GM19468 (cell line): Measurements from ENCODE around the gene GOSR2.
"Not testable (repeated sequence)": the region's sequence is repeated elsewhere in the genome, so short reads cannot be mapped to it uniquely, and the experiment has no call there.

Experiments
- ATAC-seq: cut with Tn5 transposase; IDR thresholded peaks from one replicate; pipeline ENCODE4 v1.9.1; 2021; ENCODE audit warnings: mild to moderate bottlenecking, moderate library complexity, moderate number of reproducible peaks; ENCODE audit not compliant: unreplicated experiment; ENCODE audit errors: extremely low read depth

The GOSR2 gene

DNA sequence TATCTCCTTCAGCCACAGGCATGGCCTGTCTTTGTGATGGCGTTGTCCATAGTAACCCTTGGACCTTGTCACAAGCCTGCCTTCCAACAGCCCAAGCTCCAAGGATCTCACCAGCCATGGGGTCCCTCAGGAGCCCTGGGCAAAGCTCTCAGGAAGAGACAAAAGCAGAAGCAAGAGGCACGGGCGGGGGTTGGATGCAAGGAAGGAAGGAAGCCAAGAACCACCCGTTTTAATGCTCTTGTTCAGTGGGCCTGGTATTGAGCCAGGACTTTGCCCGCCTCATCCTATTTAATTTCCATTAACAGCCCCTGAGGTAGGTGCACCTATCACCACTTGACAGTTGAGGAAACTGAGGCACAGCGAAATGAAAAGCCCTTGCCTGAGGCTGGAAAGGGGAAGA, 32.3 kb upstream of the GOSR2 start:
- ATAC-seq: no peak

DNA sequence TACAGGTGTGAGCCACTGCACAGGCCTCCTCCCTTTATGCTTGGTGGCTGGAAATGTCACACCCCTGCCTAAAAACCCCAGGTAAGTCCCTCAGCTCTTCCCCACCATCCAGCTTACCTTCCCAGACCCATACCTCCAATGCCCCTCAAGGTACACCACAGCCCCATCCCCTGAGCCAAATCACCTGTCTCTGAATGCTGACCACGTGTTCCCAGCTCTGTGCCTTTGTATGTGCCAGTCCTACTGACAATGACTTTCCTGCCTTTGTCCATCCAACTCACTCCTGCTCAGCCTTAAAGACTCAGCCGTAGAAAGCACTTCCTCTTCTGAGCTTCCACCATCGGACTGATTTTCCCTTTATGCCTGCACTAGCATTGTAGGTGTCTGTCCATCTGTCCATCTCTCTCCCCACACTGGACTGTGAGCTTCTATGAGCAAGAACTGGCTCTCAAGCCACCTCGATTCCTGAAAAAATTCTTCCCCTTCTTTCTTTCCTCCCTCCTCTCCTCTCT, 30.7 kb upstream of the GOSR2 start:
- ATAC-seq: no peak

DNA sequence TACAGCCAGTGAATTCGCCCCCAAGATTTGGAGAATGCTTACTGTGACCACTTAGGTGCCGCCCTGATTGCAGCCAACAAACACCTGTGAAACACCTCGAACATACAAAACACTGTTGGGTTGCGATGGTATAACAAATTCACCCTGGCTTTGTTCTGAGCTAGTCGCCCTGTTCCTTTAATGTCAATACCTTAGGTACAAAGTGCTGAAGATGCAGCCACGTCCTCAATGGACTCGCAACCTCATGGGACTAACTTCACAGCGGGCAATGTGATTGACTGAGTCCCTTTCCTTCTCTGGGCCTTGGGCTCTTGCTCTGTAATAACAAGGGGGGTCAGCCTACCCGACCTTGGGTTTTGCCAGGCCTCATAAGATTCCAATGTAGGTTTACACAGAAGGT, 28.9 kb upstream of the GOSR2 start:
- ATAC-seq: no peak

DNA sequence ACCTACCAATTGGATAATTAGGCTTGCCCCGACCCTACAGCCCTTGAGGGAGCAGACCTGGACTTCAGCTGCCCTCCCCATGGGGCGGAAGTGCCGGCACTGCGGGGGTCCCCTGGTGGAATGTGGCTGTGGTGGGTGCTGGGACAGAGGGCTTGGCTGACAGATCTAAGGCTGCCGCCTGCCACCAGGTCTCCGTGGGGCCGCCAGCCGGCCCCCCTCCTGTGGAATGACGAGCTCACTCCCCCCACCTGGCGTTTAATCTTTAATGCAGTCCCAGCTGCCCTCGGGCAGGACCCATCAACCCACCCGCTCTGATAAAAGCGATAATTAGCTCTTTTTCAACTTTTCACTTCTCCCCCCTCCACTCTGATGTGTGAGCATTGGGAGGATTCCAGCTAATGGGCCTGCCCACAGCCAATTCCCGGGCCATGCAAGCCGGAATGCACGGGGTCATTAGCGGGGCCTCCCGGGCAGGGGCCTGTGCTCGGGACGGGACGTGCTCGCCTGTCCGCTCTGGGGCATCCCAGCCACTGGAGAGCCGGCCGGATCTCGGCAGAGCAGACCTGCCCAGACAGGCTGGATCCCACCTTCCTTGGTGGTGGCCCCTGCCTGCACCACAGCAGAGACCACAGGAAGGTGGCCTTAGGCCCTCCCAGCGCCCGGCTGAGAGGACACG, 28.3 kb upstream of the GOSR2 start:
- ATAC-seq: no peak

DNA sequence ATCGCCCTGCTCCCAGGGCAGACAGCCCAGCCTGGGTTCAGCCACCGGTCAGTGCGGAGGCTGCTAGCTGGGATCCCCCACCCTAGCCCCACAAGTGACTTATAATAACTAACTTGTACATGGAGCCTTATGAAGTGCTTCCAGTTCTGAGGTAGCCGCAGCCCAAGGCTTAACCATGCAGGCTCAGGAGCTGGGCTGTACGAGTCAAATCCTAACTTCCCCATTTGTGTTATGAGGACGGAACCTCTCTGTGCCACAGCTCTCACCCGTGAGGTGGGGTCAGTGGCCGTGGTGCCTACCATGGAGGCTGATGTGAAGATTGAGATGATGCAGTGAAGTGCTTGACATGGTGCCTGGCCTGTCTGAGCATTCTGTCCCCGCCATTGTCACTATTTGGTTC, 27.8 kb upstream of the GOSR2 start:
- ATAC-seq: no peak

DNA sequence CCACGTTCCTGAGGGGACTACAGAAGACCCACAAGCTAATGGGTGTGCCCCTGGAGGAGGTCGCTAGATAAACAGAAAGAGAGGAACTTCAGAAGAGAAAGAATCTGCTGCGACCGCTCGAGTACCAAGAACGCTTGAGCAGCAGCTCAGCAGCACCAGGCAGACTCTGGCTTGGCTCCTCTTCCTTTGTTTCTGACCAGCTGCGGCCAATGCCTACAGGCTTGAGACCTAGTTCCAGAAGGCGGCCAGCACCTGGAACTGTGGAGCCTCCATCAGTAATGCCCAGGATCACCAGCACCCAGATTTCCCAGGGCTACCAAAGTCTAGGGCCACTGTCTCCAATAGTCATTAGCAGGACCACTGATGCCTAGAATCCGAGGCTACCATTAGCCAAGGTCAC, 26.0 kb upstream of the GOSR2 start:
- ATAC-seq: no peak

DNA sequence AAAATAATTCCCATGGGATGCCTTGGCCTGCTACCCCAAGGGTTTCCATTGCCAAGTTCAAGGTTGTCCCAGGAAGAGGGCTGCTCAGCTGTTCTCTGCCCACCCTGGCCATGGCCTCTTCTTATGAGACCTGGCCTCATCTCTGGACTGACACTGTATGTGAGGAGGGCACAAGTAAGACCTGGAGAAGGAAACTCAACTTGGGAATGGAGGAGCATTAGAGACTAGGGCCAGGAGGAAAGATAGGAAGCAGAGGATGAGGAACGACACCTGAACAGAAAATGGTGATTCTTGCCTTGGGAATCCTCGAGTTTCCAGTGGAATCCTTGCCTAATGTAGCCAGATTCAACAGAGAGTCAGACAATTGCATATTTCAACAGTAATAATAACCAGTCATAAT, 24.6 kb upstream of the GOSR2 start:
- ATAC-seq: no peak

DNA sequence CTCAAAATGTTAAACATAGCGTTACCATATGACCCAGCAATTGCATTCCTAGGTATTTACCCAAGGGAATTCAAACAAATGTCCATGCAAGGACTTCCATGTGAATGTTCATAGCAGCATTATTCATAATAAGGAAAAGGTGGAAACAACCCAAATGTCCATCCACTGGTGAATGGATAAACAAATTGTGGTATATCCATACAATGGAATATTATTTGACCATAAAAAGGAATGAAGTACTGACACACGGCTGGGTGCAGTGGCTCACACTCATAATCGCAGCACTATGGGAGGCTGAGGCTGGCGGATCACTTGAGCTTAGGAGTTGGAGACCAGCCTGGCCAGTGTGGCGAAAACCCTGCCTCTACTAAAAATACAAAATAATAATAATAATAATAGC, 24.1 kb upstream of the GOSR2 start:
- ATAC-seq: no peak

DNA sequence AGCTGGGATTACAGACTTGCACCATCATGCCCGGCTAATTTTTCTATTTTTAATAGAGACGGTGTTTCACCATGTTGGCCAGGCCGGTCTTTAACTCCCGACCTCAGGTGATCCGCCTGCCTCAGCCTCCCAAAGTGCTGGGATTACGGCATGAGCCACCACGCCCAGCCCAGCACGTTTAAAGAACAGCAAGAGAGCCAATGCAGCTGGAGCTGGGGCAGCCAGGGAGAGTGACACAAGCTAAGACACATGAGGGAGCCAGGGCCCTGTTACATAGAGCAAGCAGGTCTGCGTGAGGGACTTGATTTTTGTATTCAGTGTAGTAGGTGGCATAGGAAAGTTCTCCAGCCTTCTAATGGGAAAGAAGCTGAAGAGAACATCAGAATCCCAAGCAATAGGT, 21.7 kb upstream of the GOSR2 start:
- ATAC-seq: no peak

DNA sequence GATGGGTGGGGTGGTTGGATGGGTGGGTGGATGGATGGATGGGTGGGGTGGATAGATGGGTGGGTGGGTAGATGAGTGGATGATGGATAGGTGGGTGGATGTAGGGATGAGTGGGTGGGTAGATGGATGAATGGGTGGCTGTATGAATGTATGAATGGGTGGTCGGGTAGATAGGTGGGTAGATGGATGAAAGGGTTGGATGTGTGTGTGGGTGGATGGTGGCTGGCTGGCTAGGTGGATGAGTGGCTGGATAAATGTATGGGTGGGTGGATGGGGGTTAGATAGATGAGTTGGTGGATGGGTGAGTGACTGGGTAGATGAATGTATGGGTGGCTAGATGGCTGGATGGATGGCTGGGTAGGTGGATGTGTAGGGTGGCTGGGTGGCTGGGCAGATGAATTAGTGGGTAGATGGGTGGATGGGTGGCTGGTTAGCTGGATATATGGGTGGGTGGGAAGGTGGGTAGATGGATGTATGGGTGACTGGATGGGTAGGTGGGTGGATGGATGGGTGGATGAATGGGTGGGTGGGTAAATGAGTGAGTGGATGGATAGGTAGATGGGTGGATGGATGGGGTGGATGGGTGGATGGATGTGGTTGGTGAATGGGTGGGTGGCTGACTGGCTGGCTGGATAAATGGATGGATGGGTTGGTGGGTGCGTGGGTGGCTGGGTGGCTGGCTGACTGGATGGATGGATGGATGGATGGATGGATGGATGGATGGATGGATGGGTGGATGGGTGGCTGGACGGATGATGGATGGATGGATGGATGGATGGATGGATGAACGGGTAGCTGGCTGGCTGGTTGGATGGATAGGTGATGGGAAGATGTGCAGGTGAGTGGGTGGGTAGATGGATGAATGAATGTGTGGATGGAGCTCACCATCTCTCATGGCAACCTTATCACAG, 18.9 kb upstream of the GOSR2 start:
- no peak for ATAC-seq

DNA sequence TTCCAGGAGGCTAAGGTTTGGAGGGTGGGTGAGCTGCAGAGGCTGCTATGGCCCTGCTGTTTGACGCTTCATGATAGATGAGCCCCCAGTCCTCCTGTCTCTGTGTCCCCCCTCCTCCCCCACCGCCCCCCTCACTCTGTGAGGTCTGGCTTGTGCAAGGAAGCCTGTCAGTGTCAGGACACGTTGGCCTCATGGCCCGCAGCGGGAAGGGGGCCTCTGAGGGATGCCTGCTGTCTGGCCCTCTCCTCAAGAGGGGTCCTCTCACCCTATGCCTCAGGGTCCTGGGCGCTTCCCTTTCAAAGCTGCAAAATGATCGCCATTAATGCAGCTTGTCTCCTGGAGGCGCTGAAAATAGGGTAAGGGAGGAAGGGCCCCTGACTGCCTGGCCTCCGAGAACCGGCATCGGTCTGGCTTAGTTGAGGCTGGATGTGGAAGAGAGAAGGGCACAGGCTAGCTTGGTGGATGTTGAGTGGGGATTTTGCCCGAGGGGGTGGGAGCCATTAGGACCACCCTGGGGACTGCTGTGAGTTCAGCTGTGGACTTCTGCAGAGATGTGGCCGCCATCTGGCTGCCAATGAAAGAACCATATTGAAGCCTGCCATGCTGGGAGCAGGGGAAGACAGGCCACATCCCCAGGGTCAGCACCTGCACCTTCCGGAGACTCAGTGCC, 14.8 kb upstream of the GOSR2 start:
- ATAC-seq: no peak

DNA sequence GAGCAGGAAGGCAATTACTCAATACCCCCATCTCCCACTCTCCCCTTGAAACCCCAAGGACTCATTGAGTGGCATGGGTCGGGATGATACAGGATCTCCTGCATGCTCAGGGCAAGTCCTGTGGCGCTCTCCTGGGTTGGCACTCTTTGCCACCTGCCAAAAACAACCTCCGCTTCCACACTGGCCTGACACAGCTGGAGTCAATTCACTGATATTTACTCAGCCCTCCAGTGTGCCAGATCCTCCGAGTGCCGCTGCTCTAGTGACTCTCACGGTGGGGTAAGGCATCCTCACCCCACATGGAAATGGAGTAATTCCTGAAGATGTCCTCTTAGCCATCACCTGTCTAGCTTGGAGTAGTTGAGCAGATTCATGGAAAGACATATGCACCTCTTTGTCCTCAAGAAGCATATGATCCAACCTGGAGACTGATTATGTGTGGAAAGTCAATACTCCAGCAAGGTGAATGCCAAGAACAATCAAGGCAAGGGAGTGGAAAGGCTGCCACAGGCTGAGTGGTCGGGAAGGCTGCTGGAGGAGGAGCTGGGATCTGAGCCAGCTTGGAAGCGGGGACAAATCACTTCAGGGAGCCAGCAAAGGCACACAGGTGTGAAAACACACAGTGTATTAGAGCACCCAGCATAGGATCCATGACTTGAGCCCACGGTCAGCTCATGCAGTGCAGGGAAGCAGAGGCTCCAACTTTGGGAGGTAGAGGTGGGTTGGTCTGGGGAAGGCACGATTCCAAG, 12.6 kb upstream of the GOSR2 start:
- ATAC-seq: no peak

DNA sequence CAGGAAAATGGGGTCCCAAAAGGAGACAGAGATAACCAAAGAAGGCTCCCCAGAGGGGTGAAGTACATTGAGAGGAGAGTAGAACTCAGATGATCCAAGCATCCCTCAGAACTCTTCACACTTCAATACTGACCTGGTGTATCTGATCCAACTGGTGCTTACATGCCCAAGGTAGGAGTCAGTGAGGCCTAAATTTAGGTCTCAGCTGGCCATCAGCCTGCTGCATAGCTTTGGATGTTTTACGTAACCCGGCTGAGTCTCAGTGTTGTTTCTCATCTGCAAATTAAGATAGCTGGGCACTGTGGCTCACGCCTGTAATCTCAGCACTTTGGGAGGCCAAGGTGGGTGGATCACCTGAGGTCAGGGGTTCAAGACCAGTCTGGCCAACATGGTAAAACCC, 11.6 kb upstream of the GOSR2 start:
- no peak for ATAC-seq

DNA sequence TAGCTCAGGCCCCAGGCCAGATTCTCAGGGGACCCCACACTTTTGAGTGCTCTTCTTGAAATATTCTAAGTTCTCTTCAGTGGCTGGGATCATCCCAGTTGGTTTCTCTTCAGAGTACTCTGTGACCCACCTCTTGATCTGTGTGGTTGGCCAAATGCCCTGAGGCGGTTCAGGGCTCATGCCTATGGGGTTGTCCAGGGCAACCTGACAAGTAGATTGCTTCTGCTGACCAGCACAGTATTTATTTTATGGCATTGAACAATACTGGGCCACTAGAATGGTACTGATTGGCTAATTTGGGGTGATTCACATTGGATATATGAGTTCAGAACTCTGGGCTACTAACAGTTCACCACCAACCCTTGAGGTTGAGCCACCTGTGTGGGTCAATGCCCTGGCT, 7.4 kb upstream of the GOSR2 start:
- no peak for ATAC-seq

DNA sequence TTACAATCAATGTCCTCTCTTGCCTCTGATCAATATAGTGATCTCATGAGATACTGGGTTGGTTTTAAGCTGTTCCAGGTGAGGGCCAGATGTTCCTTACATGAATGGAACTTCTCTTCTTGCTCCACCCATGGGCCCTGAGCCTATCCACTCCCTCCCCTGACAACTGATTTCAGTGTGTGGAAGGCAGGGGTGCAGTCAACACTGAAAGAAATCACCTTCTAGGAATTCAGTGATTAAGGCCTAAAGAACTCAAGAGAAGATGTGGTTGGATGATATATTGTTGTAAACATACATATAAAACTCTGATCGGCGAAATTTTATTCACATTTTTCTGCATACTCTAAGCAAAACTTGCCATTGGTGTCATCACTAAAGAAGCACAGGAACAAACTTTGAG, 6.7 kb upstream of the GOSR2 start:
- no peak for ATAC-seq

DNA sequence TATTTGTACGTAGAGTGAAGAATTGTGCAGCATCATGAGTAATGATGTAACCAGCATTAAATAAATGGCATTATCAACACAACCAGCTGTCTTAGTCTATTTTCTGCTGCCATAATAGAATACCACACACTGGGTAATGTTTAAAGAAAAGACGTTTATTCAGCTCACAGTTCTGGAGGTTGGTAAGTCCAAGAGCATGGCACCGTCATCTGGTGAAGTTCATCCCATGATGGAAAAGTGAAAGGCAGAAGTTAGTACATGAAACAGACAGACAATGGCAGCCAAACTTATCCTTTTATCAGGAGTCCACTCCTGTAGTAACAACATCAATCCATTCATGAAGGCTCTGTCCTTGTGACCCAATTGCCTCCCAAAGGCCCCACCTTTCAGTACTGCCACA, 6.3 kb upstream of the GOSR2 start:
- no peak for ATAC-seq

DNA sequence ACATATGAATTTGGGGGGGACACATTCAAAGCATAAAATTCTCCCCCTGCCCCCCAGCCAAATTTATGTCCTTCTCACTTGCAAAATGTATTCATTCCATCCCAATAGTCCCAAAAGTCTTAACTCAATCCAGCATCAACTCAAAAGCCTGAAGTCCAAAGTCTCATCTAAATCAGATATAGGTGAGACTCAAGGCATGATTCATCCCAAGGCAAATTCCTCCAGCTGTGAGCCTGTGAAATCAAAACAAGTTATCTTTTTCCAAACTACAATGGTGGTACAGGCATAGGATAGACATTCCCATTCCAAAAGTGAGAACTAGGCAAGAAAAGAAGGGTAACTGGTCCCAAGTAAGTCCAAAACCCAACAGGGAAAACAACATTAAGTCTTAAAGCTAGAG, 5.9 kb upstream of the GOSR2 start:
- ATAC-seq: no peak

DNA sequence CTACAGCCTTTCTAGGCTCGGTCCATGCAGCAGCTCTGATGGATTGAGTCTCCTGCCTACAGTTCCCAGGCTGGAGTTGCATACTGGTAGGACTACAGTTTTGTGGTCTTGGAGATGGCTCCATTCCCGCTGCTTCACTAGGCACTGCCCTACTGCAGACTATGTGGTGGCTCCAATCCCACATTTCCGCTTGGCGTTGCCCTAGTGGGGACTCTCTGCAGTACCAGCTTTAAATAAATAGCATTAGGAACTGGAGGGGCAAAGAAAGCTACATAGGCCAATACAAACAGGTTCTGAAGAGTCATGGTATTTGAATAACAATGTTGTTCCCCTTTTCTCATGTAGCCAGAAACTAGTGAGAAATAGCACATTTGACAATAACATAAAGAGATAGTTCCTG, 5.4 kb upstream of the GOSR2 start:
- no peak for ATAC-seq

DNA sequence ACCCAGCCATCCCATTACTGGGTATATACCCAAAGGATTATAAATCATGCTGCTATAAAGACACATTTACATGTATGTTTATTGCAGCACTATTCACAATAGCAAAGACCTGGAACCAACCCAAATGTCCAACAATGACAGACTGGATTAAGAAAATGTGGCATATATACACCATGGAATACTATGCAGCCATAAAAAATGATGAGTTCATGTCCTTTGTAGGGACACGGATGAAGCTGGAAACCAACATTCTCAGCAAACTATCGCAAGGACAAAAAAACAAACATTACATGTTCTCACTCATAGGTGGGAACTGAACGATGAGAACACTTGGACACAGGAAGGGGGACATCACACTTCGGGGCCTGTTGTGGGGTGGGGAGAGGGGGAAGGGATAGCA, 998 bp upstream of the GOSR2 start:
- not testable (repeated sequence) for ATAC-seq

DNA sequence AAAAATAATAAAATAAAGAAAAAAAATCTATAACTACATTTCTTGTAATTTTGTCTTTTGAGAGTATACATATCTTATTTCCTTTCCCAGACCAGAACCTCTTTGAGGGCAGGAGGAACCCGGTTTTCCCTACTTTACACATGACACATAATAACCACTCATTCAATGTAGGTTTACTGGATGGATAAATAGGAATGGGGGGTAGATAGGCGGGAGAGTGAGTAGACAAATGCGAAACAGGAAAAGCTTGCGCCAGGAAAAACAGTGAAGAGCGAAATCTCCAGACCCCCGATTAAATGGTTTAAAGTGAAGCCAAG, 515 bp upstream of the GOSR2 start:
- ATAC-seq: no peak
